Measurements from ENCODE around the gene GRIA3. TPM values are rescaled to one million over a fixed set of nuclear protein-coding genes. Genes with fewer than 3 reads are reported as not detected.

GRIA3 gene
- polyA plus RNA-seq, 1 experiment, result 27.7 TPM

DNA sequence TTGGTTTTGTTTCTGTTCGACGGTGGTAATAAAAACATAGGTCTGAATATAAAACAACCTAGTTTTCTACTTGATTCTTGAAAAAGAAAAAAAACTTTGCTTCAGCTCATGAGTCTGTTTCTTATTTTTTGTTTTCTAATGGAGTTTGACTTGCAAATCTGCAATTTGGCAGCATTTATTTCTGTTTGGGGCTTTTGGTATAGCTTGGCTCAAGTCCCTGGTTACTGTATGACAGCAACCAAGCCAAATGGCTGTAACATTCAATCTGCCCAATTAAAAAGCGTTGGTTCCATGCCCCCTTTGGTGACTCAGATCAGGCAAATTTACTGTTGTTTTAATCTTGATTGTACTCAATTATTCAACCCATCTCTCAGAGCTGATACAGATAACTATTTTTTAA is 263.4 kb downstream of the GRIA3 start:
- Histone ChIP-seq H3K27me3 (ENCODE audit: control insufficient read depth, insufficient read depth, low read length) (no peaks in the 10 kb centered on the region), H3K4me3 (ENCODE audit: low read depth, low read length) (no peak overlapping the region), H3K36me3 (ENCODE audit: control insufficient read depth, insufficient read depth, low read length) (no peaks in the 10 kb centered on the region)
- ChIA-PET CTCF (no interaction called here), POLR2A (no interaction called here)
- no peak for DNase-seq (ENCODE audit: low read depth)
- TF ChIP-seq, protein P1, sequence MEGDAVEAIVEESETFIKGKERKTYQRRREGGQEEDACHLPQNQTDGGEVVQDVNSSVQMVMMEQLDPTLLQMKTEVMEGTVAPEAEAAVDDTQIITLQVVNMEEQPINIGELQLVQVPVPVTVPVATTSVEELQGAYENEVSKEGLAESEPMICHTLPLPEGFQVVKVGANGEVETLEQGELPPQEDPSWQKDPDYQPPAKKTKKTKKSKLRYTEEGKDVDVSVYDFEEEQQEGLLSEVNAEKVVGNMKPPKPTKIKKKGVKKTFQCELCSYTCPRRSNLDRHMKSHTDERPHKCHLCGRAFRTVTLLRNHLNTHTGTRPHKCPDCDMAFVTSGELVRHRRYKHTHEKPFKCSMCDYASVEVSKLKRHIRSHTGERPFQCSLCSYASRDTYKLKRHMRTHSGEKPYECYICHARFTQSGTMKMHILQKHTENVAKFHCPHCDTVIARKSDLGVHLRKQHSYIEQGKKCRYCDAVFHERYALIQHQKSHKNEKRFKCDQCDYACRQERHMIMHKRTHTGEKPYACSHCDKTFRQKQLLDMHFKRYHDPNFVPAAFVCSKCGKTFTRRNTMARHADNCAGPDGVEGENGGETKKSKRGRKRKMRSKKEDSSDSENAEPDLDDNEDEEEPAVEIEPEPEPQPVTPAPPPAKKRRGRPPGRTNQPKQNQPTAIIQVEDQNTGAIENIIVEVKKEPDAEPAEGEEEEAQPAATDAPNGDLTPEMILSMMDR (IDR thresholded peaks at IDR 0.05; ENCODE audit: insufficient read depth, low read depth, low read length), result no peak

- TF ChIP-seq, protein P1 (IDR thresholded peaks at IDR 0.05; ENCODE audit: insufficient read depth, low read depth, low read length), result no peak
- CTCF ChIA-PET, result no interaction called here
- POLR2A ChIA-PET, result no interaction called here
Observed at GRCh38 chrX:123449335-123449734, 265.3 kb downstream of the GRIA3 start.

GRCh38 chrX:123450222-123450621 is 266.1 kb downstream of the GRIA3 start:
- no peaks in the 10 kb centered on the region for H3K36me3 ChIP-seq (ENCODE audit: control insufficient read depth, insufficient read depth, low read length)
- ChIA-PET POLR2A (no interaction called here), CTCF (interaction anchor here (0.6 to 1.2 kb wide), 4 partner anchors 9 to 217 kb away, joined by 3 read pairs; no protein-coding TSS in a partner anchor)
- no peak for DNase-seq (ENCODE audit: low read depth)
- no peaks in the 10 kb centered on the region for H3K27me3 ChIP-seq (ENCODE audit: control insufficient read depth, insufficient read depth, low read length)
- TF ChIP-seq, protein P1 (IDR thresholded peaks at IDR 0.05; ENCODE audit: insufficient read depth, low read depth, low read length), result peak; percentile 38
- no peak overlapping the region for H3K4me3 ChIP-seq (ENCODE audit: low read depth, low read length)

More at GRCh38 chrX:123449335-123449734, 265.3 kb downstream of the GRIA3 start:
- Histone ChIP-seq H3K36me3 (ENCODE audit: control insufficient read depth, insufficient read depth, low read length) (no peaks in the 10 kb centered on the region), H3K4me3 (ENCODE audit: low read depth, low read length) (no peak overlapping the region), H3K27me3 (ENCODE audit: control insufficient read depth, insufficient read depth, low read length) (no peaks in the 10 kb centered on the region)
- DNase-seq (ENCODE audit: low read depth), result no peak

- Histone ChIP-seq H3K27me3 (ENCODE audit: control insufficient read depth, insufficient read depth, low read length) (no peaks in the 10 kb centered on the region), H3K4me3 (ENCODE audit: low read depth, low read length) (no peak overlapping the region), H3K36me3 (ENCODE audit: control insufficient read depth, insufficient read depth, low read length) (no peaks in the 10 kb centered on the region)
- TF ChIP-seq, protein P1 (IDR thresholded peaks at IDR 0.05; ENCODE audit: insufficient read depth, low read depth, low read length), result no peak
- no peak for DNase-seq (ENCODE audit: low read depth)
- CTCF ChIA-PET, result no interaction called here
- POLR2A ChIA-PET, result no interaction called here
Observed at GRCh38 chrX:123454712-123455431, 270.8 kb downstream of the GRIA3 start.

GRCh38 chrX:123455693-123456092 is 271.6 kb downstream of the GRIA3 start:
- H3K4me3 ChIP-seq (ENCODE audit: low read depth, low read length), result no peak overlapping the region
- H3K27me3 ChIP-seq (ENCODE audit: control insufficient read depth, insufficient read depth, low read length), result no peaks in the 10 kb centered on the region
- CTCF ChIA-PET, result no interaction called here
- no peak for DNase-seq (ENCODE audit: low read depth)
- TF ChIP-seq, protein P1 (IDR thresholded peaks at IDR 0.05; ENCODE audit: insufficient read depth, low read depth, low read length), result no peak
- POLR2A ChIA-PET, result no interaction called here
- no peaks in the 10 kb centered on the region for H3K36me3 ChIP-seq (ENCODE audit: control insufficient read depth, insufficient read depth, low read length)

Measured in BJ (cell line).